Measurements from ENCODE around the gene SCYGR5. TPM values are rescaled to one million over a fixed set of nuclear protein-coding genes. Genes with fewer than 3 reads are reported as not detected.
"Not testable (repeated sequence)": the region's sequence is repeated elsewhere in the genome, so short reads cannot be mapped to it uniquely, and the experiment has no call there.

SCYGR5 gene
- total and polyA plus RNA-seq, 2 donors (not counting 1 experiment from before 2014, with no cell fraction given): not detected

DNA sequence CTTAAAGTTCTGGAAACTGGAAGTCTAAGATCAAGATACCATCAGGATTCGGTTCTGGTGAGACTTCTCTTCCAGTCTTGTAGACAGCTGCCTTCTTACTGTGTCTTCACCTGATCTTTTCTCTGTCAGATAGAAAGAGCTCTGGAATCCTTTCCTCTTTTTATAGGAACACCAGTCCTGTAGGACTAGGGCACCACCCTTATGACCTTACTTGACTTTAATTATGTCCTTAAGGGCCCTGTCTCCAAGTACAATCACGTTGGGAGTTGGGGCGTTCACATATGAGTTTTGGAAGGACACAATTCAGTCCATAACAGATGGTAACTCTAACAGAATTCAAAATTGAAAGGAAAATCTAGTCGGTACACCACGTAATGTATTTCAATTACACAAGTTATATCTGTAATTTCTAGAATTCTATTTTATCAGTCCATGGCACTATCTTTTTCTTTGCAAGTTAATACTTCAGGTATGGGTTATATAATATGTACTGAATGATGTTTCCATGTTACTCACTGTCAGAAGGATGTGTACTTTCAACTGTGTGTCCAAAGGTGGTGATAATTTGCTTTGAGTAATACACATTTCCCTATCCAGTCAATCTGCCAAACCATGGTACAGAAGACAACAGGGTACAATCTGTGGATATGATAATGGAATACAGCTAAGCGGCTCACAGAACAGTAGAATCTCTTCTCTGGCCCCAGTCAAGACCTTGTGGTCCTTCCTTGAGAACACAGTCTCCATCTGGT lies 1.2 kb upstream of the SCYGR5 start:
- no peak overlapping the region for H3K4me3 ChIP-seq (replicated peaks in 1 of 4; ENCODE audit: control extremely low read depth in 1 of 4, insufficient read depth in 1 of 4, low read depth in 3 of 4, low read length in 4 of 4)
- H3K4me2 ChIP-seq (ENCODE audit: extremely low read depth, insufficient read depth, low read length): no peak overlapping the region
- no peak for DNase-seq (ENCODE audit: low read depth in 2 of 2)
- H2AFZ ChIP-seq (ENCODE audit: low read length): no peak overlapping the region
- H3K36me3 ChIP-seq (ENCODE audit: control insufficient read depth, insufficient read depth, low read length): no peaks in the 10 kb centered on the region
- H3K79me2 ChIP-seq (ENCODE audit: control insufficient read depth, insufficient read depth, low read length): no peaks in the 10 kb centered on the region
- no peaks in the 10 kb centered on the region for H3K27me3 ChIP-seq (ENCODE audit: control insufficient read depth, insufficient read depth, low read length)
- H3K4me1 ChIP-seq (ENCODE audit: control insufficient read depth, extremely low read depth, insufficient read depth, low read length): no peaks in the 10 kb centered on the region
- no peaks in the 10 kb centered on the region for H4K20me1 ChIP-seq (ENCODE audit: control insufficient read depth, extremely low read depth, insufficient read depth, low read length)
- no peak overlapping the region for H3K27ac ChIP-seq (ENCODE audit: insufficient read depth, low read length)
- H3K9me3 ChIP-seq (ENCODE audit: control insufficient read depth, insufficient read depth, low read depth, low read length): no peaks in the 10 kb centered on the region
- H3K9ac ChIP-seq (ENCODE audit: insufficient read depth, low read length): no peak overlapping the region
- TF ChIP-seq, protein P1, sequence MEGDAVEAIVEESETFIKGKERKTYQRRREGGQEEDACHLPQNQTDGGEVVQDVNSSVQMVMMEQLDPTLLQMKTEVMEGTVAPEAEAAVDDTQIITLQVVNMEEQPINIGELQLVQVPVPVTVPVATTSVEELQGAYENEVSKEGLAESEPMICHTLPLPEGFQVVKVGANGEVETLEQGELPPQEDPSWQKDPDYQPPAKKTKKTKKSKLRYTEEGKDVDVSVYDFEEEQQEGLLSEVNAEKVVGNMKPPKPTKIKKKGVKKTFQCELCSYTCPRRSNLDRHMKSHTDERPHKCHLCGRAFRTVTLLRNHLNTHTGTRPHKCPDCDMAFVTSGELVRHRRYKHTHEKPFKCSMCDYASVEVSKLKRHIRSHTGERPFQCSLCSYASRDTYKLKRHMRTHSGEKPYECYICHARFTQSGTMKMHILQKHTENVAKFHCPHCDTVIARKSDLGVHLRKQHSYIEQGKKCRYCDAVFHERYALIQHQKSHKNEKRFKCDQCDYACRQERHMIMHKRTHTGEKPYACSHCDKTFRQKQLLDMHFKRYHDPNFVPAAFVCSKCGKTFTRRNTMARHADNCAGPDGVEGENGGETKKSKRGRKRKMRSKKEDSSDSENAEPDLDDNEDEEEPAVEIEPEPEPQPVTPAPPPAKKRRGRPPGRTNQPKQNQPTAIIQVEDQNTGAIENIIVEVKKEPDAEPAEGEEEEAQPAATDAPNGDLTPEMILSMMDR (conservative IDR thresholded peaks at IDR 0.05 in 1 of 2, IDR thresholded peaks at IDR 0.05 in 1 of 2; ENCODE audit: low read depth in 1 of 2, low read length in 2 of 2): no peak
- TF ChIP-seq EZH2 (IDR thresholded peaks at IDR 0.05; ENCODE audit: low read length, missing control alignments): no peak

DNA sequence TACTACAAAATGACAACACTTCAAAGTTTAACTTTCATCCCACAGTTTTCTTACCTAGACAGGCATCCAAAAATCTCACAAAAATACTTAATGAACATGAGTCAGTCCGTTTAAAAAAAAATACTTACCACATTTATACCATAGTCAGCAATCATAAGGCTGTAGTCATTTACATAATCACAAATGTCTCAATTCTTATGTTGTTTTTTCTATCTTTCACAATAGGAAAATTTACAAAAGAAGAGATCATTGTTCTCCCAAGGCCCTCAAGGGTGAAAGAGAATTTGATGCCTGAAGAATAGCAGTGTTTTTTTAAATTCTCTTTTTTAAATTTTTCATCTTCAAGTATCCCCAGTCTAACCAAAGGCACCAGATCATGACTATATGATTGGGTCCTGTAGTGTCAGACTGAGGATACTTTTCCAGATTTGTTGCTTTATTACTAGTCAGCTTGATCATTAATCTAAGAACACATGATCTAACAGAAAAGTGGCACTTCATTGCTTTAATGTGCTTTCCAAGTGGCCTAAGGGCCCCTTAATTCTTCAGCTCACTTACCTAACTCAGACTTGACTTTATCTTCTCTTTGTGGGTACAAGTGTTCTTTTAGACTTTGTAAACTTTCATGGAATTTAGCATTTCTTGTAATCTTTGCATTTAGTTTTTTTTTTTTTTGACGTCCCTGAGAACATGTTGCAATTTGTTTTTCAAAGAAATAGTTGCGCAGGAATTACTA lies 4.7 kb downstream of the SCYGR5 start:
- no peak overlapping the region for H3K27ac ChIP-seq (ENCODE audit: insufficient read depth, low read length)
- no peaks in the 10 kb centered on the region for H3K27me3 ChIP-seq (ENCODE audit: control insufficient read depth, insufficient read depth, low read length)
- no peak for DNase-seq (ENCODE audit: low read depth in 2 of 2)

GRCh38 chr2:227673620-227674019 lies 7.0 kb downstream of the SCYGR5 start:
- not testable (repeated sequence) for H3K36me3 ChIP-seq (ENCODE audit: control insufficient read depth, insufficient read depth, low read length); H3K79me2 ChIP-seq (ENCODE audit: control insufficient read depth, insufficient read depth, low read length); H3K9me3 ChIP-seq (ENCODE audit: control insufficient read depth, insufficient read depth, low read depth, low read length); H3K4me2 ChIP-seq (ENCODE audit: extremely low read depth, insufficient read depth, low read length); H3K9ac ChIP-seq (ENCODE audit: insufficient read depth, low read length); H3K27ac ChIP-seq (ENCODE audit: insufficient read depth, low read length); H3K27me3 ChIP-seq (ENCODE audit: control insufficient read depth, insufficient read depth, low read length); H3K4me3 ChIP-seq (replicated peaks in 1 of 4; ENCODE audit: control extremely low read depth in 1 of 4, insufficient read depth in 1 of 4, low read depth in 3 of 4, low read length in 4 of 4); DNase-seq (ENCODE audit: low read depth in 2 of 2); H2AFZ ChIP-seq (ENCODE audit: low read length); H4K20me1 ChIP-seq (ENCODE audit: control insufficient read depth, extremely low read depth, insufficient read depth, low read length); H3K4me1 ChIP-seq (ENCODE audit: control insufficient read depth, extremely low read depth, insufficient read depth, low read length)

More for the DNA sequence above, 4.7 kb downstream of the SCYGR5 start:
- H3K9ac ChIP-seq (ENCODE audit: insufficient read depth, low read length): no peak overlapping the region
- H3K79me2 ChIP-seq (ENCODE audit: control insufficient read depth, insufficient read depth, low read length): no peaks in the 10 kb centered on the region
- no peak overlapping the region for H3K4me2 ChIP-seq (ENCODE audit: extremely low read depth, insufficient read depth, low read length)
- no peaks in the 10 kb centered on the region for H4K20me1 ChIP-seq (ENCODE audit: control insufficient read depth, extremely low read depth, insufficient read depth, low read length)
- no peak overlapping the region for H3K4me3 ChIP-seq (replicated peaks in 1 of 4; ENCODE audit: control extremely low read depth in 1 of 4, insufficient read depth in 1 of 4, low read depth in 3 of 4, low read length in 4 of 4)
- no peaks in the 10 kb centered on the region for H3K9me3 ChIP-seq (ENCODE audit: control insufficient read depth, insufficient read depth, low read depth, low read length)
- H3K36me3 ChIP-seq (ENCODE audit: control insufficient read depth, insufficient read depth, low read length): no peaks in the 10 kb centered on the region
- TF ChIP-seq, protein P1 (conservative IDR thresholded peaks at IDR 0.05 in 1 of 2, IDR thresholded peaks at IDR 0.05 in 1 of 2; ENCODE audit: low read depth in 1 of 2, low read length in 2 of 2): no peak
- TF ChIP-seq EZH2 (IDR thresholded peaks at IDR 0.05; ENCODE audit: low read length, missing control alignments): no peak
- no peak overlapping the region for H2AFZ ChIP-seq (ENCODE audit: low read length)
- H3K4me1 ChIP-seq (ENCODE audit: control insufficient read depth, extremely low read depth, insufficient read depth, low read length): no peaks in the 10 kb centered on the region

Measured in fibroblast of lung (primary cell).